Neural crest cell (in vitro differentiated cells): ENCODE measurements around the gene KTN1. TPM values are rescaled to one million over a fixed set of nuclear protein-coding genes. Genes with fewer than 3 reads are reported as not detected.

Experiments
- DNase-seq: peaks from one replicate; pipeline ENCODE4 v3.0.0; 2021; ENCODE audit warnings: low read depth, mixed read lengths, low spot score
- H3K27ac Mint-ChIP-seq: one replicate; pipeline ENCODE4 v1.8.0; 2021; ENCODE audit warnings: mild to moderate bottlenecking, mixed read lengths; ENCODE audit not compliant: unreplicated experiment
- H3K27me3 Mint-ChIP-seq: 2 replicates; pipeline ENCODE4 v1.8.0; 2021; ENCODE audit warnings: low read depth, mild to moderate bottlenecking, mixed read lengths
- H3K36me3 Mint-ChIP-seq: 2 replicates; pipeline ENCODE4 v1.8.0; 2021; ENCODE audit warnings: low read depth, mild to moderate bottlenecking, mixed read lengths
- H3K4me1 Mint-ChIP-seq: 2 replicates; pipeline ENCODE4 v1.8.0; 2021; ENCODE audit warnings: mixed read lengths
- H3K4me3 Mint-ChIP-seq: one replicate; pipeline ENCODE4 v1.8.0; 2021; ENCODE audit warnings: mild to moderate bottlenecking, mixed read lengths
- H3K9me3 Mint-ChIP-seq: 2 replicates; pipeline ENCODE4 v1.8.0; 2021; ENCODE audit warnings: mixed read lengths
- total RNA-seq: library from RNA; stranded (reverse); gene quantifications from 2 replicates; pipeline ENCODE4 v1.2.1, GENCODE V29; 2021
- TF ChIP-seq, protein P1 (sequence below): fragments of 200-600 bp; sonication (generic); conservative IDR thresholded peaks from 2 replicates; pipeline ENCODE4 v1.5.0; 2021; ENCODE audit warnings: antibody characterized with exemption, mild to moderate bottlenecking

The KTN1 gene
- total RNA-seq, 1 donor from 2014 or later = 118 TPM

DNA sequence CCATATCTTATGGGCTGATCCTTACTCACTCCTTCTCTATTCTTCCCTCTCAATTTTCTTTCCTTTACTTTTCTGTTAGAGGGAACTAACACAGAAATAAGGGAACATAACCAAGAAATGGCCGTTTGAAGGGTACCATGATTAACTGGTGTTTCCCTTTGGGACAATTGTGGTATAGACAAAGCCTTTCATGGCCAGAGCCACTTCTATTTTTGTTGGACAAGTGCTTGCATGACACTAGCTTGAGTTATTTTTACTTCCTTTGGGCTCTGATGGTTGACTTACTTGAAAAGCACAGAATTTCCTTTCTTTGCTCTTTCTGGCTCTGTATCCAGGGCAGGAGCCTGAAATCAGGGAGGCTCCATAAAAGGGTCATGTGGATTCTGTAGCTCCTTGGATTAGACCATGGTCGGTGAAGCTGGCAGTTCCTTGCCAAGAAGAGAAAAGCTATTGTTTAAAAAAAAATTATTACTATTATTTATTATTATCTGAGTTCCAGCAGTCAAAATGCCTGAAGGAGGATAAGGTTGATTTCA lies 130.6 kb downstream of the KTN1 start:
- H3K27me3 Mint-ChIP-seq = no peaks in the 10 kb centered on the region
- H3K9me3 Mint-ChIP-seq = peaks cover 4% of the 10 kb centered on the region
- no peak overlapping the region for H3K27ac Mint-ChIP-seq
- peaks cover 3% of the 10 kb centered on the region for H3K36me3 Mint-ChIP-seq
- DNase-seq = no peak
- peaks cover 15% of the 10 kb centered on the region for H3K4me1 Mint-ChIP-seq
- no peak overlapping the region for H3K4me3 Mint-ChIP-seq
- TF ChIP-seq, protein P1, sequence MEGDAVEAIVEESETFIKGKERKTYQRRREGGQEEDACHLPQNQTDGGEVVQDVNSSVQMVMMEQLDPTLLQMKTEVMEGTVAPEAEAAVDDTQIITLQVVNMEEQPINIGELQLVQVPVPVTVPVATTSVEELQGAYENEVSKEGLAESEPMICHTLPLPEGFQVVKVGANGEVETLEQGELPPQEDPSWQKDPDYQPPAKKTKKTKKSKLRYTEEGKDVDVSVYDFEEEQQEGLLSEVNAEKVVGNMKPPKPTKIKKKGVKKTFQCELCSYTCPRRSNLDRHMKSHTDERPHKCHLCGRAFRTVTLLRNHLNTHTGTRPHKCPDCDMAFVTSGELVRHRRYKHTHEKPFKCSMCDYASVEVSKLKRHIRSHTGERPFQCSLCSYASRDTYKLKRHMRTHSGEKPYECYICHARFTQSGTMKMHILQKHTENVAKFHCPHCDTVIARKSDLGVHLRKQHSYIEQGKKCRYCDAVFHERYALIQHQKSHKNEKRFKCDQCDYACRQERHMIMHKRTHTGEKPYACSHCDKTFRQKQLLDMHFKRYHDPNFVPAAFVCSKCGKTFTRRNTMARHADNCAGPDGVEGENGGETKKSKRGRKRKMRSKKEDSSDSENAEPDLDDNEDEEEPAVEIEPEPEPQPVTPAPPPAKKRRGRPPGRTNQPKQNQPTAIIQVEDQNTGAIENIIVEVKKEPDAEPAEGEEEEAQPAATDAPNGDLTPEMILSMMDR = no peak

DNA sequence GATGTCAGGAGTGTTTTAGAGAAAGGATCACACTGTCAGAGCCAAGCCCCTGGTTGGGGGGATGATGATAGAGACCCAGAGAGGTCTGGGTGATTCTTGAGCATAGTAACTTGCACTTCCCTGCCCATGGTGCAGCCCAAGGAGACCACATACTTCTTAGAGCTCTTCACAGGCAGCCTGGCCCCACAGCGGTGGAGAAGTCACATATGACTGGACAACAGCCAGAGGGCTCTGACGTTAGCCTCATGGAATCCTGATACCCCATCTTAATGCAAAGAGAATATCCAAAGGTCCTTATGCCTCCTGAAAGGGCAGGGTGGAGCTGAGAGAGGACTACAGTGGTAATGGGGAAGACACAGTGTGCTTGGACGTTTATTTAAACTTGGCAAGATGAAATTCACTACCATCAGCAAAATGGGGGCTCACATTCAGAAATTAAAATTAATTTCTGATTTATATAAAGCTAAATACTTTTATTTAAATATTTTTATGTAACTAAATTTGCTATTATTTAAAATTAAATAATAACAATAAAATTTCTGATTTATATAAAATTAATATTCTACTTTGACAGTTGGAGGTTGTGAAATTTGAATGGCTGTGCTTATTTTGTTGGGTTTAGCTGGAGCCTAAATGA lies 131.3 kb downstream of the KTN1 start:
- H3K4me1 Mint-ChIP-seq = peaks cover 22% of the 10 kb centered on the region
- no peak overlapping the region for H3K4me3 Mint-ChIP-seq
- H3K27ac Mint-ChIP-seq = peak overlapping the region; percentile 29
- peaks cover 4% of the 10 kb centered on the region for H3K9me3 Mint-ChIP-seq
- peaks cover 3% of the 10 kb centered on the region for H3K36me3 Mint-ChIP-seq
- TF ChIP-seq, protein P1 = no peak
- no peaks in the 10 kb centered on the region for H3K27me3 Mint-ChIP-seq
- no peak for DNase-seq

DNA sequence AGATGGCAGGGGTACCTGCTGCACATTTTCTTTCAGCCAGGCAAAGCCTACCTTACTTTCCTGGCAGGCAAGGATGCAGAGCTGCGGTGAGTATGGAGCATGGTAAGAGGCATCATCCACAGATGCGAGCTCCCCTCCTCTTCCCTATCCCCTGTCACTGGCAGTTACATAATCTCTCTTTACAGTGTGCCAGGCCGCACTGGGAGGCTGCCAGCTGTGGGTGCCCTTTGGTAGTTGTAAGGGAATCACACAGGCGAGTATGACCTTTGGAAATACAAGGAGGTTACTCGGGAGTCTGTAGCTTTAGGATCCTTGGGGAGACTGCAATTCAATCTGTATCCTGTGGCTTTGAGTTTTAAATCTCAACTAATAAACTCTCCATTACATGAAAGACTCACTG lies 132.5 kb downstream of the KTN1 start:
- Mint-ChIP-seq H3K27me3 (no peaks in the 10 kb centered on the region), H3K36me3 (peaks cover 3% of the 10 kb centered on the region), H3K9me3 (peaks cover 4% of the 10 kb centered on the region), H3K27ac (no peak overlapping the region), H3K4me3 (no peak overlapping the region), H3K4me1 (peaks cover 18% of the 10 kb centered on the region)
- DNase-seq = no peak
- TF ChIP-seq, protein P1 = no peak

DNA sequence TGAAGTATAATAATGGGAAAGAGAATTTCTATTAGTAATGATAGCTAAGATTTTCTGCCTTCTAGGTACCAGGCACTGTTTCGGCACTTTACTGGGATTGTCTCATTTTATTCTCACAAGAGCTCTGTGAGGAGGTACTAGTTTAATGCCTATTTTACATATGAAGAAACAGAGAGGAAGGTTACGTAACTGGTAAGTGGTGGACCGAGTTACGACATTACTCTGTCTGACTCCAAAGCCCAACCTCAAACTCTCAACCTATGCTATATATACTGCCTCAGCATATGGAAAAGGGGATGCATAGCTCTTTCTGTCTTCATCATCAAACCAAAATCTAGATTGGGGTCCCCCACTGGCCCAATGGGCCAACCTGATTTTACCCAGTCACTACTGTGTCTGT lies 133.5 kb downstream of the KTN1 start:
- Mint-ChIP-seq H3K27me3 (no peaks in the 10 kb centered on the region), H3K9me3 (peaks cover 4% of the 10 kb centered on the region), H3K4me1 (peaks cover 13% of the 10 kb centered on the region), H3K36me3 (peaks cover 3% of the 10 kb centered on the region), H3K4me3 (no peak overlapping the region), H3K27ac (no peak overlapping the region)
- no peak for DNase-seq
- TF ChIP-seq, protein P1 = no peak

DNA sequence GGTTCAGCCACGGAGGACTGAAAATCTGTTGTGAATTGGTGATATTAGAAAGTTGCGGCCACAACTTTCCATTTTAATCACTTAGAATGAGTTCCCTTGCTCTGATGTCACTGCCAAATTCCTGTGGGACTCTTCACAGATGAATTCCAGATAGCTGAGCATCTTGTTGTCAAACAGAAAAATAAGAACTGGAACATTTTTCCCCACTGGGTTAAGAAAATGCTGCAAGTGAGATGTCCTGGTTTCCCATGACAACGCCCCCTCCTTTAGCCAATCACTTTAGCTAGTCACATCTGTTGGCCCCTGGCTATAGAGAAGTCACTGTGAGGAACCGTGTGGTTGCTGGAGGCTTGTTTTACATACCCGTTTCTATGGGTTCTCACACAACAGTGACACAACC lies 135.9 kb downstream of the KTN1 start:
- Mint-ChIP-seq H3K27ac (peak overlapping the region; percentile 84), H3K4me3 (no peak overlapping the region), H3K27me3 (no peaks in the 10 kb centered on the region), H3K36me3 (peaks cover 3% of the 10 kb centered on the region), H3K4me1 (peaks cover 13% of the 10 kb centered on the region), H3K9me3 (peaks cover 4% of the 10 kb centered on the region)
- no peak for DNase-seq
- TF ChIP-seq, protein P1 = no peak
